ENCODE data around the gene APBA1. TPM values are rescaled to one million over a fixed set of nuclear protein-coding genes. Genes with fewer than 3 reads are reported as not detected.

Gene APBA1
- total RNA-seq, 1 experiment from 2014 or later: 1.8 TPM

GRCh38 chr9:69632768-69633167 lies 39.4 kb downstream of the APBA1 start:
- Histone ChIP-seq H2AFZ (ENCODE audit: low read length) (no peak overlapping the region), H3K9ac (ENCODE audit: extremely low read depth, insufficient read length, low read length) (no peak overlapping the region), H2BK20ac (ENCODE audit: low read depth, low read length, poor library complexity, severe bottlenecking) (no peak overlapping the region), H3K4me2 (ENCODE audit: insufficient read depth, insufficient read length, low read length) (no peak overlapping the region), H2BK5ac (ENCODE audit: insufficient read length, low read length) (no peak overlapping the region), H4K8ac (replicated peaks; ENCODE audit: insufficient read length, low read depth, low read length) (no peak overlapping the region), H3K56ac (ENCODE audit: insufficient read length, low read depth, low read length) (no peak overlapping the region), H3K27me3 (ENCODE audit: insufficient read depth, low read length) (no peaks in the 10 kb centered on the region), H2AK5ac (ENCODE audit: insufficient read length, low read length) (no peak overlapping the region), H3K14ac (ENCODE audit: insufficient read depth, low read length) (no peak overlapping the region), H4K5ac (ENCODE audit: insufficient read length, low read depth, low read length) (no peak overlapping the region), H4K20me1 (ENCODE audit: control insufficient read depth, insufficient read depth, insufficient read length) (no peaks in the 10 kb centered on the region), H3K4ac (ENCODE audit: low read depth, low read length) (no peak overlapping the region), H3K18ac (ENCODE audit: insufficient read length, low read depth, low read length) (no peak overlapping the region), H3K23ac (ENCODE audit: insufficient read length, low read depth, low read length) (no peak overlapping the region), H3K4me1 (ENCODE audit: insufficient read depth, low read length) (no peaks in the 10 kb centered on the region), H4K91ac (ENCODE audit: insufficient read length, low read depth, low read length) (no peak overlapping the region), H3K23me2 (ENCODE audit: insufficient read length, low read depth, low read length, poor library complexity, severe bottlenecking) (no peaks in the 10 kb centered on the region), H3K9me3 (ENCODE audit: control insufficient read depth, low read depth, low read length) (no peaks in the 10 kb centered on the region), H3T11ph (ENCODE audit: low read length) (no peak overlapping the region), H3K79me2 (ENCODE audit: insufficient read depth, low read length) (no peaks in the 10 kb centered on the region), H3K79me1 (ENCODE audit: insufficient read depth, low read depth, low read length, poor library complexity, severe bottlenecking) (no peaks in the 10 kb centered on the region), H2BK12ac (ENCODE audit: insufficient read length, low read depth, low read length) (no peak overlapping the region), H2BK120ac (ENCODE audit: low read depth, low read length, poor library complexity, severe bottlenecking) (no peak overlapping the region), H3K27ac (ENCODE audit: insufficient read length, low read depth, low read length) (no peak overlapping the region), H2BK15ac (ENCODE audit: low read depth, low read length) (no peak overlapping the region)
- WGBS (ENCODE audit: extremely low coverage, insufficient read length, low lambda C conversion rate): no CpG with 5 or more reads among the region's 3 CpGs
- Mint-ChIP-seq H3K27ac (no peak overlapping the region), H3K36me3 (ENCODE audit: insufficient read depth in 1 of 3, low read depth in 3 of 3) (no peaks in the 10 kb centered on the region; a peak in 1 of 7 replicates), H3K4me1 (no peaks in the 10 kb centered on the region), H3K27me3 (ENCODE audit: low read depth) (no peaks in the 10 kb centered on the region), H3K9me3 (no peaks in the 10 kb centered on the region), H3K4me3 (no peak overlapping the region)
- no peak for DNase-seq
- TF ChIP-seq CTCF (conservative IDR thresholded peaks at IDR 0.05): no peak

Data from H9 (cell line).